OCI-LY3 (cell line): ENCODE data around the gene WASHC3.

Source experiments
- CTCF ChIP-seq: fragments of 200-600, 300-600 bp; sonication (generic); IDR thresholded peaks from 2 replicates; pipeline ENCODE4 v1.5.1; 2014; ENCODE audit warnings: antibody characterized with exemption, low read length, low read depth
- EZH2phosphoT487 ChIP-seq: fragments of 200-600 bp; shearing (Covaris generic); IDR thresholded peaks from 2 replicates; pipeline ENCODE4 v1.6.1; 2018; ENCODE audit warnings: antibody characterized with exemption, mixed run types, low read depth

- TF ChIP-seq CTCF = no peak
- no peak for TF ChIP-seq EZH2phosphoT487
Observed at GRCh38 chr12:101995684-101996083, 66.1 kb downstream of the WASHC3 start.
